Progenitor cell of endocrine pancreas (in vitro differentiated cells): ENCODE data around the gene BPIFA2. TPM values are rescaled to one million over a fixed set of nuclear protein-coding genes. Genes with fewer than 3 reads are reported as not detected.

Source experiments
- DNase-seq: peaks from one replicate; pipeline ENCODE4 v3.0.0; 2021; ENCODE audit warnings: low spot score; ENCODE audit not compliant: unreplicated experiment
- H3K27ac Mint-ChIP-seq: 2 replicates; pipeline ENCODE4 v1.8.0; 2021; ENCODE audit warnings: mild to moderate bottlenecking, moderate library complexity, mixed read lengths
- H3K27me3 Mint-ChIP-seq: 2 replicates; pipeline ENCODE4 v1.8.0; 2021; ENCODE audit warnings: mixed read lengths
- H3K36me3 Mint-ChIP-seq: 2 replicates; pipeline ENCODE4 v1.8.0; 2022; ENCODE audit warnings: mixed read lengths; ENCODE audit not compliant: insufficient read depth
- H3K4me1 Mint-ChIP-seq: 2 replicates; pipeline ENCODE4 v1.8.0; 2021; ENCODE audit warnings: low read depth, mixed read lengths
- H3K4me3 Mint-ChIP-seq: 2 replicates; pipeline ENCODE4 v1.8.0; 2021; ENCODE audit warnings: low read depth, mild to moderate bottlenecking, moderate library complexity, mixed read lengths
- H3K9me3 Mint-ChIP-seq: 2 replicates; pipeline ENCODE4 v1.8.0; 2021; ENCODE audit warnings: low read depth, mixed read lengths
- total RNA-seq: library from RNA; stranded (reverse); gene quantifications from 2 replicates; pipeline ENCODE4 v1.2.1, GENCODE V29; 2021
- TF ChIP-seq, protein P1 (sequence below): fragments of 200-600 bp; sonication (generic); IDR thresholded peaks from one replicate; pipeline ENCODE4 v1.5.0; 2021; ENCODE audit warnings: antibody characterized with exemption, mild to moderate bottlenecking; ENCODE audit not compliant: unreplicated experiment

BPIFA2 gene
- total RNA-seq, 1 donor from 2014 or later: not detected

DNA sequence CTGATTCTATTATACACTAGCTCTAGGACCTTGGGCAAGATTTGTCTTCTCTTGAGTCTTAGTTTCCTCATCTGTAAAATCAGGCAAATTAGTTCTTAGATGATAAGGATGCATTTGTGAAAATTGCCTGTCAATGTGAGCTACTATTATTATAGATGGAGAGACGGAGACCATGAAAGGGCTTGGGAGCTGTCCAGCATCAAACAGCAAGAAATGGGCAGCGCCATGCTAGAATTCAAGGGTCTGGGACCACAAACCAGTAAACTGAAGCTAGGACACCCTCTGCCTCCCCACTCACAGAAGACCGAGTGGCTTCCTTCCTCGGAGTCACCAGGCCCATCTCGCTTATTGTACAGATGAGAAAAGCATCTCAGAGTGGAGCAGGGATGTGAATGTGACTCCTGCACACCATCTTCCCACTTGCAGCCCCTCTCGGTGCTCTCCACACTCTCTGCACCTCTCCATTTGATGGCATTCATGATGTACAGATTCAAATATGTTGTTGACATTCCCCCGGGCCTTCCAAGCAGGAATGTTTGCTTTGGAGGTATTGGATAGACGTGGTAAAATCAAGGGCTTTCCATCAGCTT, 25.0 kb downstream of the BPIFA2 start:
- DNase-seq: no peak
- TF ChIP-seq, protein P1, sequence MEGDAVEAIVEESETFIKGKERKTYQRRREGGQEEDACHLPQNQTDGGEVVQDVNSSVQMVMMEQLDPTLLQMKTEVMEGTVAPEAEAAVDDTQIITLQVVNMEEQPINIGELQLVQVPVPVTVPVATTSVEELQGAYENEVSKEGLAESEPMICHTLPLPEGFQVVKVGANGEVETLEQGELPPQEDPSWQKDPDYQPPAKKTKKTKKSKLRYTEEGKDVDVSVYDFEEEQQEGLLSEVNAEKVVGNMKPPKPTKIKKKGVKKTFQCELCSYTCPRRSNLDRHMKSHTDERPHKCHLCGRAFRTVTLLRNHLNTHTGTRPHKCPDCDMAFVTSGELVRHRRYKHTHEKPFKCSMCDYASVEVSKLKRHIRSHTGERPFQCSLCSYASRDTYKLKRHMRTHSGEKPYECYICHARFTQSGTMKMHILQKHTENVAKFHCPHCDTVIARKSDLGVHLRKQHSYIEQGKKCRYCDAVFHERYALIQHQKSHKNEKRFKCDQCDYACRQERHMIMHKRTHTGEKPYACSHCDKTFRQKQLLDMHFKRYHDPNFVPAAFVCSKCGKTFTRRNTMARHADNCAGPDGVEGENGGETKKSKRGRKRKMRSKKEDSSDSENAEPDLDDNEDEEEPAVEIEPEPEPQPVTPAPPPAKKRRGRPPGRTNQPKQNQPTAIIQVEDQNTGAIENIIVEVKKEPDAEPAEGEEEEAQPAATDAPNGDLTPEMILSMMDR: no peak
- peaks cover 50% of the 10 kb centered on the region for H3K27me3 Mint-ChIP-seq
- no peaks in the 10 kb centered on the region for H3K9me3 Mint-ChIP-seq
- no peak overlapping the region for H3K4me3 Mint-ChIP-seq
- H3K36me3 Mint-ChIP-seq: no peaks in the 10 kb centered on the region
- peaks cover 4% of the 10 kb centered on the region for H3K4me1 Mint-ChIP-seq
- no peak overlapping the region for H3K27ac Mint-ChIP-seq

DNA sequence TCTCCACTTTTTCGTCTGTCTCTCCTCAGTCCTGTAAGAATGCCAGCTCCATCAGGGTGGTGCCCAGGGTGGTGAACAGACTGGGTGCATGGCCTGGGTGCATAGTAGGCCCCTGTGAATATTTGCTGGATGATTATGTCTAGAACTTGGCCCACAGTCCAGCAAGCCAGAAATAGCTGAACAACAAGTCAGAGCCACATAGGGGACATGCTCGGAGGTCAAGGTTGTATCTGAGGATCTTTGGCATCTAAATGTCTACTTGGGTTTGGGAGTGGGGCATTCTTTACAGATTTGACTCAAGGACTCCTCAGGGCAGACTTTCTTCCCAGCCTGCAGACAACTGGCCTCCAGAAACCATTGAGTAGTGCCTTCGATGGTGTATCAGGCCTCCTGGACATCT, 31.1 kb downstream of the BPIFA2 start:
- no peaks in the 10 kb centered on the region for H3K9me3 Mint-ChIP-seq
- H3K4me3 Mint-ChIP-seq: no peak overlapping the region
- no peaks in the 10 kb centered on the region for H3K36me3 Mint-ChIP-seq
- DNase-seq: no peak
- no peaks in the 10 kb centered on the region for H3K4me1 Mint-ChIP-seq
- TF ChIP-seq, protein P1: no peak
- H3K27me3 Mint-ChIP-seq: peaks cover 71% of the 10 kb centered on the region
- no peak overlapping the region for H3K27ac Mint-ChIP-seq

DNA sequence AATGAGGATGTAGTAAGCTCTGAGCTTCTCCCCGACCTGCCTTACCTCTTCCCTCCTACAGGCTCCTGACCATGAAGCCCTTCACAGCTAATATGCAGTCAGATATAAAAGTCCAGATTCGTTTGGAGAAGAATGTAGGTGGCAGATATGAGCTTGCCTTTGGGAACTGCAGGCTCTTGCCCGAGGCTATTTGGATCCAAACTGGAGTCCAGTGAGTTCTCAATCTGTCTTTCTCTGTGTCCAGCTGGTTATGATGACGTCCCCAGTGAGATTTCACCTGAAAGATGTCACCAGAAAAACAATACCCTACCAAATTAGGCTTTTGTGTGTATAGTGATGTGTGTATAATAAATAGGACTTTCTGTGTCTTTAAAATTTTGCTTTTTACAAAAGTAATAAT, 34.5 kb downstream of the BPIFA2 start:
- Mint-ChIP-seq H3K4me3 (no peak overlapping the region), H3K36me3 (no peaks in the 10 kb centered on the region), H3K27ac (no peak overlapping the region), H3K4me1 (no peaks in the 10 kb centered on the region), H3K9me3 (no peaks in the 10 kb centered on the region), H3K27me3 (peaks cover 71% of the 10 kb centered on the region)
- no peak for DNase-seq
- TF ChIP-seq, protein P1: no peak

DNA sequence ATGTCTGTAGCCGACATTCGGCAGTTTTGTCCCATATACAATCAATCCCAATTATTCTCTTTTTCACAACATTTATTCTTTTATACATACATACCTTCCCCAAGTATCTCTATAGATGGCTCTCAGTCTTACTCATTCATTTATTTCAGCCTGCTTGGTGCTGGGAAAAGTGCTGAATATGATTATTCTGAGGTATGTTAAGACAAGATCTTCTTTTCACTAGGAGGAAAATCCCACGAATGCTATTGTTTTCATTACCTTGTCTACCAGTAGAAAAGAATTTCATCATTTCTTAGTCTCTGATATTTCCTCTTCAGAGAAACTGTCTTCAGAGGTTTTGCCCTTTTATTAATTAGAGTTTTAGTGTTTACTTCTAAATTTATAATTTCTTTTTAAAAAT, 35.5 kb downstream of the BPIFA2 start:
- H3K27ac Mint-ChIP-seq: no peak overlapping the region
- H3K9me3 Mint-ChIP-seq: no peaks in the 10 kb centered on the region
- H3K36me3 Mint-ChIP-seq: no peaks in the 10 kb centered on the region
- TF ChIP-seq, protein P1: no peak
- no peaks in the 10 kb centered on the region for H3K4me1 Mint-ChIP-seq
- peaks cover 74% of the 10 kb centered on the region for H3K27me3 Mint-ChIP-seq
- DNase-seq: no peak
- no peak overlapping the region for H3K4me3 Mint-ChIP-seq

DNA sequence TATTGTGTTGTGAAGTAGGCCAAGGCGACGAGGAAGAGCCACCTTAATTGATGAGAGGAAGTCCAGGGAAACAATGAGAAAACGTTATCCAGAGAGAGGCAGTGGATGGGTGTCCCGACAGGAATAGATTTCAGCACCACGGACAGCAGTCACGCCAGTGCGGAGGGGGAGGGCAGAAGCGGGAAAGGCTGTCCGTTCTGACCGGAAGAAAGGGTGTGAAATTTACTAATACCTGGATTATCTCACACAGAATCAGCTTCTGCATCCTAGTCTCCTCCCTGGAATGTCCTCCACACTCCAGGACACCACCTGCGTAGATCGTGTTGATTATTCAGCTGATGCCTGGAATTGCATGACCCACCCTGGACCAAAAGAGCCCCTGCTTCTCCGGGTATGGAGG, 41.8 kb downstream of the BPIFA2 start:
- H3K4me3 Mint-ChIP-seq: no peak overlapping the region
- H3K4me1 Mint-ChIP-seq: no peaks in the 10 kb centered on the region
- peaks cover 71% of the 10 kb centered on the region for H3K27me3 Mint-ChIP-seq
- H3K36me3 Mint-ChIP-seq: no peaks in the 10 kb centered on the region
- TF ChIP-seq, protein P1: no peak
- H3K9me3 Mint-ChIP-seq: no peaks in the 10 kb centered on the region
- peak; percentile 95 for DNase-seq
- H3K27ac Mint-ChIP-seq: no peak overlapping the region
